AG04449 (cell line): ENCODE measurements around the gene PANX3.

Experiments
- CTCF ChIA-PET: fragments of 350-600 bp; formaldehyde crosslinking; extraction: SDS; loops from one replicate; lab custom pipeline; 2021; ENCODE audit warnings: antibody characterized with exemption; lab: Yijun Ruan, JAX
- POLR2A ChIA-PET: fragments of 400-600, 350-600 bp; formaldehyde crosslinking; extraction: SDS; loops from one replicate; lab custom pipeline; 2020; ENCODE audit warnings: antibody characterized with exemption, inconsistent platforms; lab: Yijun Ruan, JAX
- DNase-seq: peaks from one replicate; pipeline ENCODE4 v3.0.0-alpha.2; 2010; ENCODE audit warnings: low read depth, low spot score
- H3K4me3 ChIP-seq: 2 replicates; pipeline ENCODE4 v1.5.1; 2011; ENCODE audit warnings: low read depth, mild to moderate bottlenecking, control low read depth, low read length
- TF ChIP-seq, protein P1 (sequence below): IDR thresholded peaks from one replicate; pipeline ENCODE4 v1.5.1; 2011; ENCODE audit warnings: mild to moderate bottlenecking, moderate library complexity, low read length, control low read depth, inconsistent platforms; ENCODE audit not compliant: insufficient read depth; ENCODE audit errors: missing control alignments

PANX3 gene

DNA sequence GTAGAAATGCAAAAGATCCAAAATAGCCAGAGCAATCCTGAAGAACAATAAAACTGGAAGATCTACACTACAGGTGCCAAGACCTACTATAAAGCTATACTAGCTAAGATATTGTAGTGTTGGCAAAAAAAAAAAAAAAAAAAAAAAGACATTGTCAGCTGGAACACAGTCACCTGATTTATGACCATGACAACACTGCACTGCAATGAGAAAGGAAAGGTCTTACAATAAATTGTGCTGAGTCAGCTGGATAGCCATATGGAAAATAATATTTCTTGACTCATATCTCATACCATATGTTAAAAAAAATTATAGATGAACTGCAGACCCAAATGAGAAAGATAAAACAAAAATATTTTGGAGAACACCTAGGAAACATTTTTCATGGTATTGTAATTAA is 3.1 kb upstream of the PANX3 start:
- no peak overlapping the region for H3K4me3 ChIP-seq
- DNase-seq: no peak
- POLR2A ChIA-PET: no interaction called here
- TF ChIP-seq, protein P1, sequence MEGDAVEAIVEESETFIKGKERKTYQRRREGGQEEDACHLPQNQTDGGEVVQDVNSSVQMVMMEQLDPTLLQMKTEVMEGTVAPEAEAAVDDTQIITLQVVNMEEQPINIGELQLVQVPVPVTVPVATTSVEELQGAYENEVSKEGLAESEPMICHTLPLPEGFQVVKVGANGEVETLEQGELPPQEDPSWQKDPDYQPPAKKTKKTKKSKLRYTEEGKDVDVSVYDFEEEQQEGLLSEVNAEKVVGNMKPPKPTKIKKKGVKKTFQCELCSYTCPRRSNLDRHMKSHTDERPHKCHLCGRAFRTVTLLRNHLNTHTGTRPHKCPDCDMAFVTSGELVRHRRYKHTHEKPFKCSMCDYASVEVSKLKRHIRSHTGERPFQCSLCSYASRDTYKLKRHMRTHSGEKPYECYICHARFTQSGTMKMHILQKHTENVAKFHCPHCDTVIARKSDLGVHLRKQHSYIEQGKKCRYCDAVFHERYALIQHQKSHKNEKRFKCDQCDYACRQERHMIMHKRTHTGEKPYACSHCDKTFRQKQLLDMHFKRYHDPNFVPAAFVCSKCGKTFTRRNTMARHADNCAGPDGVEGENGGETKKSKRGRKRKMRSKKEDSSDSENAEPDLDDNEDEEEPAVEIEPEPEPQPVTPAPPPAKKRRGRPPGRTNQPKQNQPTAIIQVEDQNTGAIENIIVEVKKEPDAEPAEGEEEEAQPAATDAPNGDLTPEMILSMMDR: no peak
- CTCF ChIA-PET: interaction anchor here (0.7 to 1.0 kb wide), 2 partner anchors 15 to 206 kb away, joined by 3 read pairs; no protein-coding TSS in a partner anchor

DNA sequence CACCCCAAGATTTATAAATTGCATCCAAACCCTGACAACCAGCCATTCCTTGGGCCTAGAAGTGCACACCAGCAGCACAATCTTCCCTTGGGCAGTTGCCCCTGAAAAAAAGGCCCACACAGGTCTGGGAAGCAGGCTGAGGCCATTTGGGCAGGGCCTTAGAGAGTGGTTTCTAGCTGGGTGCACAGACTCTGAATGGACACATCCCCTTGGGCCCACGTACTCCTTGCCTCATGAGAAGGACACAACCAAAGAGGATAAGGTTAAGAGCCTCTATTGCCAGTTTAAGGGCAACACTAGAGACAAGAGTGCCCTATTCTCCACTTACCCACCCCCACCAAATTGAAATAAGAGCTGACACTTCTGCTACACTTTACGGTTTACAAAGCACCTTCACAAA is 933 bp upstream of the PANX3 start:
- DNase-seq: no peak
- no peak overlapping the region for H3K4me3 ChIP-seq
- CTCF ChIA-PET: interaction anchor here (0.7 kb wide), 1 partner anchor 203 kb away, joined by 3 read pairs; no protein-coding TSS in a partner anchor
- TF ChIP-seq, protein P1: no peak
- POLR2A ChIA-PET: no interaction called here

DNA sequence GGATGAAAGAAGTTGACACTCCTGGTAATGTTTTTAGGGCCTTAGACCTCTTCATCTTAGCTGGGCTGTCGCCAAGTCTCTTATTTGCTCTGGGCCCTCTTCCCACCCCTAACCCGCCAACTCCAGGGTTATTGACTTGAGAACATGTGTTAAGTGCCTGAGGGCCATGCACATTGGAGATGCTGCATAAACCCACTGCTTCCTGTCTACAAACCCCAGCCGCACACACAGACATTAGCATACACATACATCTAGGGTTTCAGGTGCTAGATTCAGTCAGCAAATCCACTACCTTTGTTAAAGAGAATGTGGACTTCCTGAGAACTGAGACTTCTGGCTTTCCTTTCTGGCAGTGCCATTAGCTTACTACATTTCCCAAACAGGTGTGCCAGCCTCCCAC is 817 bp downstream of the PANX3 start:
- no peak overlapping the region for H3K4me3 ChIP-seq
- POLR2A ChIA-PET: no interaction called here
- DNase-seq: no peak
- CTCF ChIA-PET: interaction anchor here (0.9 kb wide), 1 partner anchor 210 kb away, joined by 3 read pairs; no protein-coding TSS in a partner anchor
- TF ChIP-seq, protein P1: no peak

DNA sequence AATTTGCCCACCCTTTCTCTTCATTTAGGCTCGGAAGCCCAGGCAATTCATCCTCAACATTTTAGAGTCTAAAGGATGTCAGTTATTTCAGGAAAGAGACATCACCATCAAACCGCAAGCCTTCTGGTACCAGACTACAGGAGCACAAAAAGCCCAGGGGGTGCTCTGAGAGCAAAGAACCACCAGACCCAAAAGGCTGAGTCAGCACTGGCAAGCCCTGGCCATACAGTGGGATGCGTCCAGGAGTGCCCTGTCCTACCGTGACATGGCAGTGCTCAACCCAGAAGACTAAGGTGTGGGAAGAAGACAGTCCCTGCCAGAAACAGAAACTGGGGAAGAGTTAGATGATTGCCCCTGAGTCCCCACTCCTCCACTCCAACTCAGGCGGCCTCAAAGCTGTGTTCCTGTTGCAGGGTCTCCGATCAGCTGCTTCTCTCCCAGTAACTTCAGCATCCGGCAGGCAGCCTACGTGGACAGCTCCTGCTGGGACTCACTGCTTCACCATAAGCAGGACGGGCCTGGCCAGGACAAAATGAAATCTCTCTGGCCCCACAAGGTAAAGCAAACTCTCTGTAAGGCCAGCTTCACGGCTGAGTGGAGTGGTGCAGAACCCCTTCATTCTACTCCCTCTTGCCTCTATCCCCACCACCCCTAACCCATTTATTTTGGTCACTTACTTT is 1.5 kb downstream of the PANX3 start:
- DNase-seq: no peak
- TF ChIP-seq, protein P1: no peak
- H3K4me3 ChIP-seq: no peak overlapping the region
- POLR2A ChIA-PET: no interaction called here
- CTCF ChIA-PET: no interaction called here

DNA sequence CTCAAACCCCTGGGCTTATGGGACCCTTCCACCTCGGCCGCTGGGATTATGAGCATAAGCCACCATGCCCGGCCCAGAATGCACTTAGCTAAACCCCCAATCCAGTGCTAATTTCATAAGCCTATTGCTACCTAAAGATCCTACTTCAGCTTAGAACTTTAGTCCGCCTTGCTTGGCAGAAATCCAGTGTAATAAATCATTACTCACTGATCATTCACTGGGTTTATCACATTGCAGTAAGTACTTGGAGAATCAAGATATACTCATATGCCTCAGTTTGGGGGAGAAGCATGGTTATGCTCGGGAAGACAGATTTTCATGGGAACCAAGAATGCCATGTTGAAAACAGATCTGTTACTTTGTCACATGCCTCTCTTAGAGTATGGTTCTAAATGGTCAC is 7.6 kb downstream of the PANX3 start:
- no peak overlapping the region for H3K4me3 ChIP-seq
- TF ChIP-seq, protein P1: no peak
- ChIA-PET CTCF (no interaction called here), POLR2A (no interaction called here)
- no peak for DNase-seq

DNA sequence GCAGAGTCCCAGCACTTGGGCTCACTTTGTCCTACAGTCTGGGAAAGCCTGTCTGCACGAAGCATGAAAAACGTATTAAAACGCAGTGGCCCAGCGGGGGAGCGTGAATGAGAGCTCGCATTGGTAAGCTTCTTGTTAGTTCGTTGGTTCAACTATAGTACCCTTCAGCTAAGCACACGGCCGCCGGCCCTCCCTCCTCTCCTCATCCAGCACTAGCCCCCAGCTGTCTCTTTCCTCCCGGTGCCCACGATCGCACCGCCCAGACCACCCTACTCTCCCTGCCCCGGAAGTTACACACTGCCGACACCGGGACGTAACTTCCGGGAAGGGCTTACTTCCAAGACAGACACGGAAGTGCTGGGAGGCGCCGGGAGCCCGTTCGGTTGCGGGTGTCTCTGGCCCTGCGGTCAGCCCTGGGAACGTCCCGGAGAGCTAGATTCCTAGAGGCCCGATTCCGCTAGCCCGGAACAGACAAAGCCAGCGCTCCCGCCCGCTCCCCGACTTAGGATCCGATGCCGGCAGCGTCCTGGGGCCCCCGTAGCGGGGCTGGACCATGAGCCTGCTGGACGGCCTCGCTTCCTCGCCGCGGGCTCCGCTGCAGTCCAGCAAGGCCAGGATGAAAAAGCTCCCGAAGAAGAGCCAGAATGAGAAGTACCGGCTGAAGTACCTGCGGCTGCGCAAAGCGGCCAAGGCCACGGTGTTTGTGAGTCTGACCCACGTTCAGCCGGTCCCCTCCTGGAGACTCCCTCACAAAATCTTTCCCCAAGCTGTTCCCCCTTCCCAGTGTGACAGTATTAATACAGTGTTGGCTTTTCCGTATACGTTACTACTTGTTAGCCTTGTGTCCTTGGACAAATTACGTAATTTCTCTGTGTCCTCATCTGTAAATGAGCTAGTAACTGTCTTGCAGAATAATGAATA is 11.6 kb downstream of the PANX3 start, which contains the start of gene TBRG1:
TSS of gene TBRG1 (plus strand) at position 334 of the 921 bp plus-strand sequence. CDS start at position 554, 220 bp downstream.
- TF ChIP-seq, protein P1: no peak
- CTCF ChIA-PET: interaction anchor here (0.6 to 5.4 kb wide), 10 partner anchors 11 to 254 kb away, joined by 3 to 35 read pairs (median 4); no protein-coding TSS in a partner anchor

More for the DNA sequence above, 11.6 kb downstream of the PANX3 start, which contains the start of gene TBRG1:
- peak within 1 kb of the TSS; percentile 87 for H3K4me3 ChIP-seq
- POLR2A ChIA-PET: interaction anchor here (0.8 to 1.7 kb wide), 3 partner anchors 20 to 298 kb away, joined by 3 to 10 read pairs (median 5); no protein-coding TSS in a partner anchor
- DNase-seq: peak; percentile 42
